ENCODE results near the gene CARD19. TPM values are rescaled to one million over a fixed set of nuclear protein-coding genes. Genes with fewer than 3 reads are reported as not detected.
"Not testable (repeated sequence)": the region's sequence is repeated elsewhere in the genome, so short reads cannot be mapped to it uniquely, and the experiment has no call there.

CARD19 gene
- polyA plus RNA-seq, 1 experiment: 25.2 TPM

DNA sequence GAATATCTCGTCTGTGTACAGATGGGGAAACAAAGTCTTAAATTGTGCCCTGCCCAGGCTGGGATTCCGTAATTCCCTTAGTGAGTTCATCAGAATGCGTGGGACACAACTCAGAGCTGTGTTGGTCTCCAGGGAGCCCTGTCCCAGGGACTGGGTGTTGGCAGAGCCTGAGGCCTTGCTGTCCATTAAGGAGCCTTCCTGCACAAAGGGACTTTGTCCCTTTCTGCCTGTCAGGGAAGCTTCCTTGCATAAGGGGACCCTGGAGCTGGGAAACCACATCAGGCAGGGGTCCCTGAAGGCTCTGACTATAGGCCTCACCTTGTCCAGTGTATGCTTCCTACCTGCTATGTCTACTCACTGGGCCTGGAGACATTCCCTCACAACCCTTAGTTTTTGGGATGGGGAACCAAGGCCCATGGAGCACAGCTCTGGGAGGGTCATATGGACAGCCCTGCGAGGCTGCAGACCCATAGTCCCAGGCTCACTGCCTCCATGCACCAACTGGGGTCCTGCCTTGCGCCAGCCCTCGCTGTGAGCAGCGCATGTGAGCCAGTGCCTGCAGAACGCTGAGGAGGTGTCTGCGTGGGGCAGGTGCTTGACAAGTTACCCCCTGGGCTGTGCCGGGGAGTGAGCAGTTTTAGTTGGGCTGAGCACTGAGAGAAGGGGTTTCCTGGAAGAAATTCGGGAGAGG lies 1.6 kb downstream of the CARD19 start:
- CTCF ChIA-PET: interaction anchor here (0.6 to 2.8 kb wide), 2 partner anchors 12 to 946 kb away, joined by 3 to 21 read pairs; no protein-coding TSS in a partner anchor
- POLR2A ChIA-PET: interaction anchor here (0.6 kb wide), 1 partner anchor 385 kb away, joined by 7 read pairs; no protein-coding TSS in a partner anchor

DNA sequence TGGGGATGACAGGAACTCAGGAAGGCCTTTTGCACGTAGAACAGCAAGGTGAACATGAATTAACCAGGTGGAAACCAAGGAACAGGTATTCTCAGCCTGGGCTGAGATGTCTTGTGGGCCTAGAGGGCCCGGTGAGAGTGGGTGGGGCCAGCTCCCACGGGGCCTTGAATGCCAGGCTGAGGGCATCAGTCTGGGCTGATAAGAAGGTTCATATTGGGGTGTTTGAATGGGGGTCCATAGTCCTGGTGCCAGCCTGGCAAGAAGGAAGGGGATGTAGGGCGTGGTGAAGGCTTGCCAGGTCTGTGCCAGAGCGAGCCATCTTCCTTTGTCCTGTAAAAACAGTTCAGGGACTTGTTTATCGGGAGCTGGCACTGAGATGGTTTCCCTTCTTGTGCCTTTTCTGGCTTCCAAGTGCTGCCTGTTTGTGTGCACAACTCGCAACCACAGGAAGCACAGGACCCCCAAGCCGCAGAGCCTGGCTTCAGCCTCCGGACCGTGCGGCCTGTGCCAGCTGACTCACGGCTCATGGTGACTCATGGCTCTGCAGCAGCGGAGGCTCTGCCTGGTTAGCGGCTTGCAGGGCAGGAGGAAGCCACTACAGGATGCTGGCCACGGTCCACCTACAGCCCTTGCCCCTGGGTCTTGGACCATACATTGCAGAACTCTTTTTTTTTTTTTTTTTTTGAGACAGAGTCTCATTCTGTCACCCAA lies 2.4 kb downstream of the CARD19 start:
- Histone ChIP-seq H3K9me3 (ENCODE audit: control insufficient read depth, insufficient read depth, low read length) (peaks cover 6% of the 10 kb centered on the region; the same call in 1 of the 2 replicates), H3K27me3 (ENCODE audit: control insufficient read depth, insufficient read depth, low read length) (no peaks in the 10 kb centered on the region), H3K4me3 (ENCODE audit: low read depth, low read length) (peak overlapping the region; percentile 83), H3K27ac (ENCODE audit: low read depth, low read length) (peak overlapping the region; percentile 94)
- ChIA-PET POLR2A (interaction anchor here (0.6 to 1.2 kb wide), 3 partner anchors 18 to 384 kb away, joined by 3 to 7 read pairs (median 6); no protein-coding TSS in a partner anchor), CTCF (interaction anchor here (0.6 to 2.8 kb wide), 2 partner anchors 11 to 338 kb away, joined by 3 to 21 read pairs; no protein-coding TSS in a partner anchor)
- TF ChIP-seq, protein P1, sequence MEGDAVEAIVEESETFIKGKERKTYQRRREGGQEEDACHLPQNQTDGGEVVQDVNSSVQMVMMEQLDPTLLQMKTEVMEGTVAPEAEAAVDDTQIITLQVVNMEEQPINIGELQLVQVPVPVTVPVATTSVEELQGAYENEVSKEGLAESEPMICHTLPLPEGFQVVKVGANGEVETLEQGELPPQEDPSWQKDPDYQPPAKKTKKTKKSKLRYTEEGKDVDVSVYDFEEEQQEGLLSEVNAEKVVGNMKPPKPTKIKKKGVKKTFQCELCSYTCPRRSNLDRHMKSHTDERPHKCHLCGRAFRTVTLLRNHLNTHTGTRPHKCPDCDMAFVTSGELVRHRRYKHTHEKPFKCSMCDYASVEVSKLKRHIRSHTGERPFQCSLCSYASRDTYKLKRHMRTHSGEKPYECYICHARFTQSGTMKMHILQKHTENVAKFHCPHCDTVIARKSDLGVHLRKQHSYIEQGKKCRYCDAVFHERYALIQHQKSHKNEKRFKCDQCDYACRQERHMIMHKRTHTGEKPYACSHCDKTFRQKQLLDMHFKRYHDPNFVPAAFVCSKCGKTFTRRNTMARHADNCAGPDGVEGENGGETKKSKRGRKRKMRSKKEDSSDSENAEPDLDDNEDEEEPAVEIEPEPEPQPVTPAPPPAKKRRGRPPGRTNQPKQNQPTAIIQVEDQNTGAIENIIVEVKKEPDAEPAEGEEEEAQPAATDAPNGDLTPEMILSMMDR (IDR thresholded peaks at IDR 0.05; ENCODE audit: low read depth, low read length): no peak
- peak; percentile 91 for DNase-seq (ENCODE audit: low read depth, low spot score)

More for the DNA sequence above, 1.6 kb downstream of the CARD19 start:
- TF ChIP-seq, protein P1 (IDR thresholded peaks at IDR 0.05; ENCODE audit: low read depth, low read length): no peak
- H3K27me3 ChIP-seq (ENCODE audit: control insufficient read depth, insufficient read depth, low read length): no peaks in the 10 kb centered on the region
- peak overlapping the region; percentile 94 for H3K27ac ChIP-seq (ENCODE audit: low read depth, low read length)
- peaks cover 8% of the 10 kb centered on the region; the same call in 1 of the 2 replicates for H3K9me3 ChIP-seq (ENCODE audit: control insufficient read depth, insufficient read depth, low read length)
- DNase-seq (ENCODE audit: low read depth, low spot score): no peak
- H3K4me3 ChIP-seq (ENCODE audit: low read depth, low read length): peak overlapping the region; percentile 83

DNA sequence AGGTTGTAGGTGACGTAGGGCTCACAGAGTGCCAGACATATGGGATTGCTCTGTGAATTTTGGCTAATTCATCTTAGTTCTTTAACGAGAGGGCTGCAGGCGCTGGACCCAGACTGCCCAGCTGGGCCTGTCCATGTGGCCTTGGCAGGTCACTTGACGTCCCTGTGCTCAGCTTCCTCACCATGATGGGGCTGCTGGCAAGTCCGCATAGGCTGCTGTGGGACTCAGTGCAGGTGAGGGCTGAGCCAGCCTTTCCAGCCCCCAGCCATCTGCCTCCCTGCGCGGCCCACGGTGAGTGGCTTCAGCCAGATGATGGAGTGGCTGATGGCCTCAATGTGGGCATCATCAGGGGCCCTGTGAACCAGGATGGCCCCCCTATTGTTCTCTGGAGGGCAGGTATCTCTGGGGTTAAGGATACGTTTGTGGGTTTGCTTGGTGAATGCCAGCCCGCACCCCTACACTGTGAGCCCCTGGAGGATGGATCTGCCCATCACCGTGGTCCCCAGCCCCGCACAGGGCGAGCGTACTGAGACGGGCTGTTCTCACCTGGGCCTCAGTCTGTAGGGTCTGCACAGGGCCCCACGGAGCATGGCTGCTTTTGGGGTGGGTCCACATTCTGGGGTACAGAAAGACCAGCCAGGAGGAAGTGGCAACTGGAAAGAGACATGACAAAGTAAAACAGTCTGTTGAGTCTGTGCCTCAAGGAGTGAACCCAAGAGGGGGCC lies 3.7 kb downstream of the CARD19 start:
- CTCF ChIA-PET: interaction anchor here (2.8 kb wide), 1 partner anchor 10 kb away, joined by 21 read pairs; no protein-coding TSS in a partner anchor
- Histone ChIP-seq H3K9me3 (ENCODE audit: control insufficient read depth, insufficient read depth, low read length) (peaks cover 6% of the 10 kb centered on the region; the same call in 1 of the 2 replicates), H3K4me3 (ENCODE audit: low read depth, low read length) (no peak overlapping the region), H3K27ac (ENCODE audit: low read depth, low read length) (no peak overlapping the region), H3K27me3 (ENCODE audit: control insufficient read depth, insufficient read depth, low read length) (no peaks in the 10 kb centered on the region)
- POLR2A ChIA-PET: no interaction called here
- TF ChIP-seq, protein P1 (IDR thresholded peaks at IDR 0.05; ENCODE audit: low read depth, low read length): no peak
- no peak for DNase-seq (ENCODE audit: low read depth, low spot score)

DNA sequence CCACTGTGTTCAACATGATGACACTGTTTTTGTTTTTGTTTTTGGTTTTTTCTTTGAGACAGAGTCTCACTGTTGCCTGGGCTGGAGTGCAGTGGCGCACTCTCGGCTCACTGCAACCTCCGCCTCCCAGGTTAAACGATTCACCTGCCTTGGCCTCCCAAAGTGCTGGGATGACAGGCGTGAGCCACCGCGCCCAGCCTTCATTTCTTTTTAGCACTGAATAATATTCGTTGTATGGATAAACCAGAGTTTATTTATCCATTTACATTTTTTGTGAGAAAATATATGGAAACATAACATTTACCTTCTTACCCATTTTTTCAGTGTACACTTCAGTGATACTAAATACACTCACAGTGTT lies 4.2 kb downstream of the CARD19 start:
- CTCF ChIA-PET: no interaction called here
- POLR2A ChIA-PET: no interaction called here
- H3K27me3 ChIP-seq (ENCODE audit: control insufficient read depth, insufficient read depth, low read length): no peaks in the 10 kb centered on the region
- H3K9me3 ChIP-seq (ENCODE audit: control insufficient read depth, insufficient read depth, low read length): peaks cover 4% of the 10 kb centered on the region; the same call in 1 of the 2 replicates
- TF ChIP-seq, protein P1 (IDR thresholded peaks at IDR 0.05; ENCODE audit: low read depth, low read length): no peak
- H3K4me3 ChIP-seq (ENCODE audit: low read depth, low read length): no peak overlapping the region
- H3K27ac ChIP-seq (ENCODE audit: low read depth, low read length): no peak overlapping the region
- no peak for DNase-seq (ENCODE audit: low read depth, low spot score)

DNA sequence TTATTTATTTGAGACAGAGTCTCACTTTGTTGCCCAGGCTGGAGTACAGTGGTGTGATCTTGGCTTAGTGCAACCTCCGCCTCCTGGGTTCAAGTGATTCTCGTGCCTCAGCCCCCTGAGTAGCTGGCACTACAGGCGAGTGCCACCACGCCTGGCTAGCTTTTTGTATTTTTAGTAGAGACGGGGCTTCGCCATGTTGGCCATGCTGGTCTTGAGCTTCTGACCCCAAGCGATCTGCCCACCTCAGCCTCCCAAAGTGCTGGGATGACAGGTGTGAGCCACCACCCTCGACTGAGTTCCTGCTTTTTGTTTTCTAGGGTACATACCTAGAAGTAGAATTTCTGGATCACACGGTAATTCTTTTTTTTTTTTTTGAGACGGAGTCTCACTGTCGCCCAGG lies 5.1 kb downstream of the CARD19 start:
- CTCF ChIA-PET; H3K27ac ChIP-seq (ENCODE audit: low read depth, low read length); H3K27me3 ChIP-seq (ENCODE audit: control insufficient read depth, insufficient read depth, low read length); DNase-seq (ENCODE audit: low read depth, low spot score); H3K9me3 ChIP-seq (ENCODE audit: control insufficient read depth, insufficient read depth, low read length); H3K4me3 ChIP-seq (ENCODE audit: low read depth, low read length): not testable (repeated sequence)
- POLR2A ChIA-PET: interaction anchor here (0.7 kb wide), 1 partner anchor 19 kb away, joined by 3 read pairs; no protein-coding TSS in a partner anchor
